ENCODE results near the gene EZR.

EZR gene

GRCh38 chr6:158819213-158819976, at the start of gene EZR:
Gene EZR, minus strand, starts transcription at chr6:158819368. Its CDS starts 1,275 bp downstream, at chr6:158818093.
- DNase-seq (ENCODE audit: low read depth): peak; percentile 83

GRCh38 chr6:158868122-158868480, 48.9 kb upstream of the EZR start:
- no peak for DNase-seq (ENCODE audit: low read depth)

GRCh38 chr6:158867381-158868121, 48.4 kb upstream of the EZR start:
- no peak for DNase-seq (ENCODE audit: low read depth)

- DNase-seq (ENCODE audit: low read depth): no peak
Observed at GRCh38 chr6:158865769-158866168, 46.6 kb upstream of the EZR start.

- no peak for DNase-seq (ENCODE audit: low read depth)
Observed at GRCh38 chr6:158863646-158864045, 44.5 kb upstream of the EZR start.

GRCh38 chr6:158861686-158862381, 42.7 kb upstream of the EZR start:
- no peak for DNase-seq (ENCODE audit: low read depth)

- DNase-seq (ENCODE audit: low read depth): no peak
Observed at GRCh38 chr6:158860279-158860865, 41.2 kb upstream of the EZR start.

- no peak for DNase-seq (ENCODE audit: low read depth)
Observed at GRCh38 chr6:158856261-158856660, 37.1 kb upstream of the EZR start.

GRCh38 chr6:158854214-158855101, 35.3 kb upstream of the EZR start:
- DNase-seq (ENCODE audit: low read depth): no peak

- DNase-seq (ENCODE audit: low read depth): no peak
Observed at GRCh38 chr6:158853880-158854213, 34.7 kb upstream of the EZR start.

GRCh38 chr6:158853072-158853879, 34.1 kb upstream of the EZR start:
- DNase-seq (ENCODE audit: low read depth): peak; percentile 86

GRCh38 chr6:158852312-158853071, 33.3 kb upstream of the EZR start:
- DNase-seq (ENCODE audit: low read depth): no peak

GRCh38 chr6:158850807-158851115, 31.6 kb upstream of the EZR start:
- DNase-seq (ENCODE audit: low read depth): no peak

GRCh38 chr6:158849899-158850806, 31.0 kb upstream of the EZR start:
- DNase-seq (ENCODE audit: low read depth): peak; percentile 56

GRCh38 chr6:158848490-158848895, 29.3 kb upstream of the EZR start:
- DNase-seq (ENCODE audit: low read depth): no peak

GRCh38 chr6:158847786-158848185, 28.6 kb upstream of the EZR start:
- DNase-seq (ENCODE audit: low read depth): no peak

GRCh38 chr6:158847012-158847529, 27.9 kb upstream of the EZR start:
- DNase-seq (ENCODE audit: low read depth): no peak

GRCh38 chr6:158843751-158844683, 24.8 kb upstream of the EZR start:
- no peak for DNase-seq (ENCODE audit: low read depth)

Data from stimulated activated CD4-positive, alpha-beta T cell treated with anti-CD3 and anti-CD28 coated beads, Interleukin-2, amount 100 ng/mL, for 4 hours (primary cell).